Endodermal cell (in vitro differentiated cells): ENCODE data around the gene GOLM1. TPM values are rescaled to one million over a fixed set of nuclear protein-coding genes. Genes with fewer than 3 reads are reported as not detected.

Experiments
- DNase-seq: peaks from one replicate; pipeline ENCODE4 v3.0.0-alpha.2; 2017
- H3K27ac ChIP-seq: 2 replicates; pipeline ENCODE4 v1.5.1; 2013; ENCODE audit warnings: mild to moderate bottlenecking, low read depth, low read length, moderate library complexity
- H3K27me3 ChIP-seq: 2 replicates; pipeline ENCODE4 v1.6.1; 2013; ENCODE audit warnings: mild to moderate bottlenecking, low read length, moderate library complexity; ENCODE audit not compliant: insufficient read depth, control insufficient read depth, poor library complexity, severe bottlenecking
- H3K36me3 ChIP-seq: 2 replicates; pipeline ENCODE4 v1.7.0; 2013; ENCODE audit warnings: mild to moderate bottlenecking, low read length, moderate library complexity; ENCODE audit not compliant: control insufficient read depth, insufficient read depth
- H3K4me1 ChIP-seq: one replicate; pipeline ENCODE4 v1.7.0; 2013; ENCODE audit warnings: low read length; ENCODE audit not compliant: control insufficient read depth, insufficient read depth
- H3K4me3 ChIP-seq: 2 replicates; pipeline ENCODE4 v1.5.1; 2013; ENCODE audit warnings: mild to moderate bottlenecking, low read length, moderate library complexity
- H3K9ac ChIP-seq: 2 replicates; pipeline ENCODE4 v1.6.1; 2013; ENCODE audit warnings: mild to moderate bottlenecking, low read length, moderate library complexity; ENCODE audit not compliant: poor library complexity, severe bottlenecking; ENCODE audit errors: extremely low read depth
- H3K9me3 ChIP-seq: 2 replicates; pipeline ENCODE4 v1.6.1; 2013; ENCODE audit warnings: mild to moderate bottlenecking, low read length, moderate library complexity; ENCODE audit not compliant: control insufficient read depth
- H3K27ac Mint-ChIP-seq: 2 replicates; pipeline ENCODE4 v1.8.0; 2020; ENCODE audit warnings: mixed read lengths
- H3K27me3 Mint-ChIP-seq: 2 replicates; pipeline ENCODE4 v1.8.0; 2021; ENCODE audit warnings: mild to moderate bottlenecking, mixed read lengths; ENCODE audit not compliant: insufficient read depth
- H3K36me3 Mint-ChIP-seq: 2 replicates; pipeline ENCODE4 v1.8.0; 2020; ENCODE audit warnings: low read depth, mixed read lengths
- H3K4me1 Mint-ChIP-seq: 2 replicates; pipeline ENCODE4 v1.8.0; 2020; ENCODE audit warnings: mixed read lengths
- H3K4me3 Mint-ChIP-seq: 2 replicates; pipeline ENCODE4 v1.8.0; 2020; ENCODE audit warnings: mild to moderate bottlenecking, moderate library complexity, mixed read lengths
- H3K9me3 Mint-ChIP-seq: 2 replicates; pipeline ENCODE4 v1.8.0; 2020; ENCODE audit warnings: mild to moderate bottlenecking, mixed read lengths
- CTCF ChIP-seq: fragments of 200-600 bp; sonication (generic); conservative IDR thresholded peaks from 2 replicates; pipeline ENCODE4 v1.5.0; 2021; ENCODE audit warnings: antibody characterized with exemption, mild to moderate bottlenecking
- WGBS, 2 experiments: methylation state at CpG; one replicate each; pipeline versions ENCODE4 v1.1.5 to v1.1.7; 2013; ENCODE audit warnings: missing lambda C conversion rate in 2 of 2, mixed read lengths in 1 of 2; ENCODE audit not compliant: insufficient coverage in 1 of 2, insufficient read length in 1 of 2; 5-methylcytosine and 5-hydroxymethylcytosine counted together
- total RNA-seq, 2 donors: library from RNA; stranded (reverse); fragmentation: NEBNext Ultra II Directional in 1 of 2; extraction: Animal tissue kit (Norgen Biotek cat#: 25700) in 1 of 2; gene quantifications; 2 replicates in 1 of 2; 3 replicates in 1 of 2; pipeline ENCODE4 v1.2.1, GENCODE V29; 2021

Gene GOLM1
- total RNA-seq, 2 donors from 2014 or later, result 64.5 to 66.4 TPM

- peaks cover 82% of the 10 kb centered on the region for H3K36me3 Mint-ChIP-seq
- H3K27ac Mint-ChIP-seq, result no peak overlapping the region
- no peak overlapping the region for H3K27ac ChIP-seq
- no peaks in the 10 kb centered on the region for H3K27me3 ChIP-seq
- peaks cover 4% of the 10 kb centered on the region for H3K4me1 ChIP-seq
- H3K36me3 ChIP-seq, result peaks cover 70% of the 10 kb centered on the region
- no peak overlapping the region for H3K9ac ChIP-seq
- WGBS, 2 experiments, result 92% methylated on average over 2 of the region's 2 CpGs; no CpG with 5 or more reads in 1 of the 2 experiments
- peaks cover 2% of the 10 kb centered on the region for H3K9me3 Mint-ChIP-seq
- H3K27me3 Mint-ChIP-seq, result no peaks in the 10 kb centered on the region
- H3K4me1 Mint-ChIP-seq, result peaks cover 6% of the 10 kb centered on the region
- no peaks in the 10 kb centered on the region for H3K9me3 ChIP-seq
- DNase-seq, result no peak
- TF ChIP-seq CTCF, result no peak
- H3K4me3 Mint-ChIP-seq, result no peak overlapping the region
- no peak overlapping the region for H3K4me3 ChIP-seq
Measured at GRCh38 chr9:85994191-85994590, 105.2 kb downstream of the GOLM1 start.

GRCh38 chr9:85987236-85987635, 112.1 kb downstream of the GOLM1 start:
- H3K4me3 ChIP-seq, result no peak overlapping the region
- Mint-ChIP-seq H3K36me3 (peaks cover 80% of the 10 kb centered on the region), H3K4me1 (peaks cover 6% of the 10 kb centered on the region), H3K4me3 (no peak overlapping the region), H3K27me3 (no peaks in the 10 kb centered on the region), H3K27ac (no peak overlapping the region), H3K9me3 (peaks cover 2% of the 10 kb centered on the region)
- no peaks in the 10 kb centered on the region for H3K27me3 ChIP-seq
- H3K36me3 ChIP-seq, result peaks cover 56% of the 10 kb centered on the region
- DNase-seq, result no peak
- H3K27ac ChIP-seq, result no peak overlapping the region
- H3K9ac ChIP-seq, result no peak overlapping the region
- H3K9me3 ChIP-seq, result no peaks in the 10 kb centered on the region
- no peak for TF ChIP-seq CTCF
- 93 to 95% methylated on average over 3 of the region's 3 CpGs for WGBS, 2 experiments
- peaks cover 4% of the 10 kb centered on the region for H3K4me1 ChIP-seq

GRCh38 chr9:85984457-85984856, 114.9 kb downstream of the GOLM1 start:
- Mint-ChIP-seq H3K36me3 (peaks cover 79% of the 10 kb centered on the region), H3K4me3 (no peak overlapping the region)
- 83 to 96% methylated on average over 1 to 2 of the region's 2 CpGs for WGBS, 2 experiments

More at GRCh38 chr9:85984457-85984856, 114.9 kb downstream of the GOLM1 start:
- H3K9me3 ChIP-seq, result no peaks in the 10 kb centered on the region
- DNase-seq, result no peak
- H3K36me3 ChIP-seq, result peaks cover 72% of the 10 kb centered on the region
- H3K27me3 Mint-ChIP-seq, result no peaks in the 10 kb centered on the region
- H3K4me3 ChIP-seq, result no peak overlapping the region
- no peak for TF ChIP-seq CTCF
- H3K27me3 ChIP-seq, result no peaks in the 10 kb centered on the region
- H3K27ac ChIP-seq, result no peak overlapping the region
- H3K27ac Mint-ChIP-seq, result no peak overlapping the region
- H3K4me1 Mint-ChIP-seq, result peaks cover under 1% of the 10 kb centered on the region
- H3K9ac ChIP-seq, result no peak overlapping the region
- H3K4me1 ChIP-seq, result no peaks in the 10 kb centered on the region
- no peaks in the 10 kb centered on the region for H3K9me3 Mint-ChIP-seq
